Activated T-helper 1 cell treated with anti-CD3 and anti-CD28 coated beads, Interleukin-12 subunit alpha, Interleukin-12 subunit beta, Interleukin-2, Interleukin-4 antibody, amounts not matched to agents 30 ng/mL and 10 ng/mL and 1 ng/mL, durations not matched to agents 14 hours and 24 hours and 36 hours (primary cell): ENCODE data around the gene TPRX2. TPM values are rescaled to one million over a fixed set of nuclear protein-coding genes. Genes with fewer than 3 reads are reported as not detected.
A peak's percentile ranks its signal among the peaks of the same experiment; 100 is the strongest.
"Not testable (repeated sequence)": the region's sequence is repeated elsewhere in the genome, so short reads cannot be mapped to it uniquely, and the experiment has no call there.

Experiments
- DNase-seq: peaks from one replicate; pipeline ENCODE4 v3.0.0; 2021; ENCODE audit warnings: low spot score
- H3K27ac Mint-ChIP-seq: one replicate; pipeline ENCODE4 v1.8.0; 2021; ENCODE audit warnings: mild to moderate bottlenecking, mixed read lengths
- H3K27me3 Mint-ChIP-seq: one replicate; pipeline ENCODE4 v1.8.0; 2022; ENCODE audit warnings: mild to moderate bottlenecking, moderate library complexity, mixed read lengths; ENCODE audit not compliant: insufficient read depth
- H3K36me3 Mint-ChIP-seq: one replicate; pipeline ENCODE4 v1.8.0; 2021; ENCODE audit warnings: low read depth, mixed read lengths
- H3K4me1 Mint-ChIP-seq: one replicate; pipeline ENCODE4 v1.8.0; 2021; ENCODE audit warnings: low read depth, mixed read lengths
- H3K4me3 Mint-ChIP-seq: one replicate; pipeline ENCODE4 v1.8.0; 2021; ENCODE audit warnings: mild to moderate bottlenecking, moderate library complexity, mixed read lengths
- H3K9me3 Mint-ChIP-seq: one replicate; pipeline ENCODE4 v1.8.0; 2021; ENCODE audit warnings: mixed read lengths
- intact Hi-C: fragments of 100-400 bp; cut with micrococcal nuclease; formaldehyde crosslinking; loops from one replicate; pipeline ENCODE4 v1.15.1; 2024
- total RNA-seq: library from RNA; stranded (reverse); gene quantifications from 2 replicates; pipeline ENCODE4 v1.2.3, GENCODE V29; 2022

Gene TPRX2
- total RNA-seq, result not detected in 2 replicates

GRCh38 chr19:47858646-47859285 is at the start of gene TPRX2:
Gene TPRX2, plus strand, starts transcription at chr19:47859235. Its CDS starts 12 bp downstream, at chr19:47859247.
- H3K4me1 Mint-ChIP-seq, DNase-seq, H3K4me3 Mint-ChIP-seq, H3K36me3 Mint-ChIP-seq, intact Hi-C loops, H3K9me3 Mint-ChIP-seq, H3K27ac Mint-ChIP-seq, H3K27me3 Mint-ChIP-seq: not testable (repeated sequence)

GRCh38 chr19:47813304-47813994 is 45.6 kb upstream of the TPRX2 start:
- Mint-ChIP-seq H3K4me3 (no peak overlapping the region), H3K27me3 (peaks cover 2% of the 10 kb centered on the region), H3K36me3 (no peaks in the 10 kb centered on the region), H3K9me3 (no peaks in the 10 kb centered on the region), H3K27ac (no peak overlapping the region), H3K4me1 (no peaks in the 10 kb centered on the region)
- DNase-seq, result peak; percentile 49
- intact Hi-C loops, result loop anchor here (1.0 kb wide), 1 partner anchor 50 kb away; no protein-coding TSS in a partner anchor

- peaks cover 2% of the 10 kb centered on the region for H3K27me3 Mint-ChIP-seq
- no peaks in the 10 kb centered on the region for H3K9me3 Mint-ChIP-seq
- H3K36me3 Mint-ChIP-seq, result no peaks in the 10 kb centered on the region
- H3K4me3 Mint-ChIP-seq, result no peak overlapping the region
- no peak overlapping the region for H3K27ac Mint-ChIP-seq
- H3K4me1 Mint-ChIP-seq, result no peaks in the 10 kb centered on the region
- no peak for DNase-seq
- intact Hi-C loops, result loop anchor here (1.0 kb wide), 1 partner anchor 49 kb away; no protein-coding TSS in a partner anchor
These were observed 45.1 kb upstream of the TPRX2 start for GRCh38 chr19:47813995-47814328.

- H3K4me3 Mint-ChIP-seq, H3K27ac Mint-ChIP-seq, intact Hi-C loops, H3K9me3 Mint-ChIP-seq, DNase-seq, H3K27me3 Mint-ChIP-seq, H3K4me1 Mint-ChIP-seq, H3K36me3 Mint-ChIP-seq: not testable (repeated sequence)
These were observed 42.8 kb upstream of the TPRX2 start for GRCh38 chr19:47816270-47816669.

GRCh38 chr19:47818221-47818620 is 40.8 kb upstream of the TPRX2 start:
- H3K9me3 Mint-ChIP-seq, H3K4me3 Mint-ChIP-seq, intact Hi-C loops, DNase-seq, H3K4me1 Mint-ChIP-seq, H3K36me3 Mint-ChIP-seq, H3K27ac Mint-ChIP-seq: not testable (repeated sequence)
- peaks cover 10% of the 10 kb centered on the region for H3K27me3 Mint-ChIP-seq

- H3K9me3 Mint-ChIP-seq, result no peaks in the 10 kb centered on the region
- H3K27me3 Mint-ChIP-seq, result peaks cover 10% of the 10 kb centered on the region
- H3K4me1 Mint-ChIP-seq, result no peaks in the 10 kb centered on the region
- H3K36me3 Mint-ChIP-seq, result no peaks in the 10 kb centered on the region
- H3K4me3 Mint-ChIP-seq, result no peak overlapping the region
- no peak overlapping the region for H3K27ac Mint-ChIP-seq
- intact Hi-C loops, result no loop called here
- no peak for DNase-seq
These were observed 39.2 kb upstream of the TPRX2 start for GRCh38 chr19:47819858-47820257.

- H3K27me3 Mint-ChIP-seq, result peaks cover 10% of the 10 kb centered on the region
- H3K27ac Mint-ChIP-seq, result no peak overlapping the region
- no peak overlapping the region for H3K4me3 Mint-ChIP-seq
- H3K36me3 Mint-ChIP-seq, result no peaks in the 10 kb centered on the region
- H3K4me1 Mint-ChIP-seq, result no peaks in the 10 kb centered on the region
- no peaks in the 10 kb centered on the region for H3K9me3 Mint-ChIP-seq
- intact Hi-C loops, result no loop called here
- DNase-seq, result no peak
These were observed 38.6 kb upstream of the TPRX2 start for GRCh38 chr19:47820410-47820809.

GRCh38 chr19:47821460-47822020 is 37.5 kb upstream of the TPRX2 start, which contains the start of gene CRX:
Gene CRX, plus strand, starts transcription at chr19:47821937. Its CDS starts 12,507 bp downstream, at chr19:47834444.
- H3K9me3 Mint-ChIP-seq, result no peaks in the 10 kb centered on the region
- H3K4me3 Mint-ChIP-seq, result no peak within 1 kb of the TSS
- H3K27me3 Mint-ChIP-seq, result peaks cover 10% of the 10 kb centered on the region
- intact Hi-C loops, result no loop called here
- DNase-seq, result no peak
- no peak within 1 kb of the TSS for H3K27ac Mint-ChIP-seq
- no peaks in the 10 kb centered on the region for H3K4me1 Mint-ChIP-seq
- no peaks in the 10 kb centered on the region for H3K36me3 Mint-ChIP-seq

- H3K9me3 Mint-ChIP-seq, result no peaks in the 10 kb centered on the region
- intact Hi-C loops, result no loop called here
- no peak for DNase-seq
- no peak overlapping the region for H3K27ac Mint-ChIP-seq
- no peaks in the 10 kb centered on the region for H3K4me1 Mint-ChIP-seq
- no peaks in the 10 kb centered on the region for H3K36me3 Mint-ChIP-seq
- no peak overlapping the region for H3K4me3 Mint-ChIP-seq
- H3K27me3 Mint-ChIP-seq, result peaks cover 10% of the 10 kb centered on the region
These were observed 34.6 kb upstream of the TPRX2 start for GRCh38 chr19:47824396-47824795.

- no peaks in the 10 kb centered on the region for H3K4me1 Mint-ChIP-seq
- no peak overlapping the region for H3K27ac Mint-ChIP-seq
- H3K4me3 Mint-ChIP-seq, result no peak overlapping the region
- intact Hi-C loops, result no loop called here
- no peak for DNase-seq
- H3K9me3 Mint-ChIP-seq, result no peaks in the 10 kb centered on the region
- peaks cover 3% of the 10 kb centered on the region for H3K27me3 Mint-ChIP-seq
- no peaks in the 10 kb centered on the region for H3K36me3 Mint-ChIP-seq
These were observed 32.2 kb upstream of the TPRX2 start for GRCh38 chr19:47826800-47827199.

- H3K4me3 Mint-ChIP-seq, result no peak overlapping the region
- H3K9me3 Mint-ChIP-seq, result no peaks in the 10 kb centered on the region
- H3K36me3 Mint-ChIP-seq, result no peaks in the 10 kb centered on the region
- intact Hi-C loops, result no loop called here
- no peak for DNase-seq
- H3K4me1 Mint-ChIP-seq, result no peaks in the 10 kb centered on the region
- H3K27ac Mint-ChIP-seq, result no peak overlapping the region
- H3K27me3 Mint-ChIP-seq, result peaks cover 2% of the 10 kb centered on the region
These were observed 26.3 kb upstream of the TPRX2 start for GRCh38 chr19:47832723-47833122.

GRCh38 chr19:47836038-47836437 is 23.0 kb upstream of the TPRX2 start:
- Mint-ChIP-seq H3K9me3 (no peaks in the 10 kb centered on the region), H3K27ac (no peak overlapping the region), H3K36me3 (no peaks in the 10 kb centered on the region), H3K4me1 (no peaks in the 10 kb centered on the region), H3K27me3 (no peaks in the 10 kb centered on the region), H3K4me3 (no peak overlapping the region)
- no peak for DNase-seq
- intact Hi-C loops, result no loop called here

GRCh38 chr19:47839411-47839810 is 19.6 kb upstream of the TPRX2 start:
- H3K27me3 Mint-ChIP-seq, result peaks cover 3% of the 10 kb centered on the region
- no peak for DNase-seq

More at GRCh38 chr19:47839411-47839810, 19.6 kb upstream of the TPRX2 start:
- Mint-ChIP-seq H3K36me3 (no peaks in the 10 kb centered on the region), H3K27ac (no peak overlapping the region), H3K9me3 (no peaks in the 10 kb centered on the region), H3K4me3 (no peak overlapping the region), H3K4me1 (no peaks in the 10 kb centered on the region)
- intact Hi-C loops, result no loop called here
